Suprapubic skin (tissue), 4 donors: Measurements from ENCODE around the gene DISP3.

Source experiments
- EP300 ChIP-seq: sonication (generic); formaldehyde crosslinking; IDR thresholded peaks from one replicate; pipeline ENCODE4 v1.6.1; 2017; ENCODE audit warnings: antibody characterized with exemption
- POLR2AphosphoS5 ChIP-seq, 3 donors: sonication (generic); formaldehyde crosslinking; IDR thresholded peaks; one replicate each; pipeline ENCODE4 v1.6.1; 2017; ENCODE audit warnings: antibody characterized with exemption in 3 of 3
- TF ChIP-seq, protein P1 (sequence below), 2 donors: fragments of 200-600 bp in 1 of 2; fragments of 450-650 bp in 1 of 2; sonication (generic) in 1 of 2; IDR thresholded peaks; one replicate each; pipeline ENCODE4 v1.5.1; 2016 to 2019; ENCODE audit warnings: antibody characterized with exemption in 2 of 2, mild to moderate bottlenecking in 1 of 2, moderate library complexity in 1 of 2

DNA sequence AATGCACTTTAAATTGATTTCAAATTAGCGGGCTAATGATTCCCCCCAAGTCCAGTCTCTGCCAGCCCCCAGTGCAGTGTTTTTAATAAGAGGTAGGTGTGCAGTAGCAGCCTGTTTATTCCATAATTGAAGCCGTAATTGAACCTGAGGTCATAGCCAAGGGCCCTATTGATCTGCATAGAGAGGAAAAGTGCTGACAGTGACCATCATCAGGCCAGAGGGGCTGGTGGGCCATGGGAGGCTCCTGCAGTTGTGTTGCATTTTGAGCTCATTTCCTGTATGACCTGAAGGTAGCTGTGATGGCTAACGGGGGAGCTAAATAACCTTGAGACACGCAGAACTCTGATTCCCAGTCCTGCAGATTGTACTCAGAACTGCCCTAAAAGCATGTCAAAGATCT, 67.5 kb downstream of the DISP3 start:
- TF ChIP-seq, protein P1, sequence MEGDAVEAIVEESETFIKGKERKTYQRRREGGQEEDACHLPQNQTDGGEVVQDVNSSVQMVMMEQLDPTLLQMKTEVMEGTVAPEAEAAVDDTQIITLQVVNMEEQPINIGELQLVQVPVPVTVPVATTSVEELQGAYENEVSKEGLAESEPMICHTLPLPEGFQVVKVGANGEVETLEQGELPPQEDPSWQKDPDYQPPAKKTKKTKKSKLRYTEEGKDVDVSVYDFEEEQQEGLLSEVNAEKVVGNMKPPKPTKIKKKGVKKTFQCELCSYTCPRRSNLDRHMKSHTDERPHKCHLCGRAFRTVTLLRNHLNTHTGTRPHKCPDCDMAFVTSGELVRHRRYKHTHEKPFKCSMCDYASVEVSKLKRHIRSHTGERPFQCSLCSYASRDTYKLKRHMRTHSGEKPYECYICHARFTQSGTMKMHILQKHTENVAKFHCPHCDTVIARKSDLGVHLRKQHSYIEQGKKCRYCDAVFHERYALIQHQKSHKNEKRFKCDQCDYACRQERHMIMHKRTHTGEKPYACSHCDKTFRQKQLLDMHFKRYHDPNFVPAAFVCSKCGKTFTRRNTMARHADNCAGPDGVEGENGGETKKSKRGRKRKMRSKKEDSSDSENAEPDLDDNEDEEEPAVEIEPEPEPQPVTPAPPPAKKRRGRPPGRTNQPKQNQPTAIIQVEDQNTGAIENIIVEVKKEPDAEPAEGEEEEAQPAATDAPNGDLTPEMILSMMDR (IDR thresholded peaks at IDR 0.05) = no peak
- TF ChIP-seq EP300 (no peak), POLR2AphosphoS5 (IDR thresholded peaks at IDR 0.05) (no peak)
